NCI-H526 treated with DMSO at 0.1 percent for 48 hours (cell line): ENCODE data around the gene PYGO2.
A peak's percentile ranks its signal among the peaks of the same experiment; 100 is the strongest.

Experiments
- DNase-seq: peaks from one replicate; lab custom pipeline; 2025; lab: John Stamatoyannopoulos, UW

PYGO2 gene

GRCh38 chr1:154941333-154942013 is 20.1 kb downstream of the PYGO2 start:
- DNase-seq = no peak

GRCh38 chr1:154940651-154941194 is 20.9 kb downstream of the PYGO2 start:
- no peak for DNase-seq

GRCh38 chr1:154940213-154940560 is 21.4 kb downstream of the PYGO2 start:
- DNase-seq = no peak

- DNase-seq = no peak
Observed at GRCh38 chr1:154938604-154939399, 22.8 kb downstream of the PYGO2 start.

GRCh38 chr1:154937988-154938386 is 23.6 kb downstream of the PYGO2 start:
- DNase-seq = no peak

- DNase-seq = peak; percentile 99
Observed at GRCh38 chr1:154937085-154937987, 24.2 kb downstream of the PYGO2 start.

GRCh38 chr1:154936555-154937084 is 25.0 kb downstream of the PYGO2 start, which contains the start of gene PMVK:
TSS of gene PMVK (minus strand) at chr1:154936719. CDS start at chr1:154936685, 34 bp downstream.
- peak; percentile 99 for DNase-seq

GRCh38 chr1:154935749-154936554 is 25.6 kb downstream of the PYGO2 start:
- no peak for DNase-seq

GRCh38 chr1:154934358-154934948 is 27.1 kb downstream of the PYGO2 start:
- no peak for DNase-seq

GRCh38 chr1:154931940-154932487 is 29.6 kb downstream of the PYGO2 start:
- DNase-seq = no peak

GRCh38 chr1:154926201-154926600 is 35.4 kb downstream of the PYGO2 start:
- DNase-seq = no peak

- no peak for DNase-seq
Observed at GRCh38 chr1:154925335-154926170, 36.0 kb downstream of the PYGO2 start.

GRCh38 chr1:154923695-154924094 is 37.9 kb downstream of the PYGO2 start:
- no peak for DNase-seq

GRCh38 chr1:154913273-154913672 is 48.3 kb downstream of the PYGO2 start:
- no peak for DNase-seq

GRCh38 chr1:154912755-154913154 is 48.8 kb downstream of the PYGO2 start:
- no peak for DNase-seq

GRCh38 chr1:154911691-154912550 is 49.7 kb downstream of the PYGO2 start:
- DNase-seq = no peak

- DNase-seq = no peak
Observed at GRCh38 chr1:154910851-154911250, 50.7 kb downstream of the PYGO2 start.

GRCh38 chr1:154908937-154909336 is 52.6 kb downstream of the PYGO2 start:
- DNase-seq = no peak
